Body of pancreas (tissue), 4 donors: ENCODE data around the gene AGRN.

ENCODE experiments used
- POLR2A ChIP-seq, 3 donors: fragments of 450-650 bp; IDR thresholded peaks; one replicate each; pipeline ENCODE4 v1.6.1; 2016; ENCODE audit warnings: antibody characterized with exemption in 3 of 3, mild to moderate bottlenecking in 2 of 3
- TF ChIP-seq, protein P1 (sequence below), 7 experiments: fragments of 450-650 bp in 4 of 7; fragments of 200-600 bp in 3 of 7; sonication (generic) in 3 of 7; IDR thresholded peaks; one replicate each; pipeline ENCODE4 v1.5.1; 2016 to 2019; ENCODE audit warnings: antibody characterized with exemption in 7 of 7

DNA sequence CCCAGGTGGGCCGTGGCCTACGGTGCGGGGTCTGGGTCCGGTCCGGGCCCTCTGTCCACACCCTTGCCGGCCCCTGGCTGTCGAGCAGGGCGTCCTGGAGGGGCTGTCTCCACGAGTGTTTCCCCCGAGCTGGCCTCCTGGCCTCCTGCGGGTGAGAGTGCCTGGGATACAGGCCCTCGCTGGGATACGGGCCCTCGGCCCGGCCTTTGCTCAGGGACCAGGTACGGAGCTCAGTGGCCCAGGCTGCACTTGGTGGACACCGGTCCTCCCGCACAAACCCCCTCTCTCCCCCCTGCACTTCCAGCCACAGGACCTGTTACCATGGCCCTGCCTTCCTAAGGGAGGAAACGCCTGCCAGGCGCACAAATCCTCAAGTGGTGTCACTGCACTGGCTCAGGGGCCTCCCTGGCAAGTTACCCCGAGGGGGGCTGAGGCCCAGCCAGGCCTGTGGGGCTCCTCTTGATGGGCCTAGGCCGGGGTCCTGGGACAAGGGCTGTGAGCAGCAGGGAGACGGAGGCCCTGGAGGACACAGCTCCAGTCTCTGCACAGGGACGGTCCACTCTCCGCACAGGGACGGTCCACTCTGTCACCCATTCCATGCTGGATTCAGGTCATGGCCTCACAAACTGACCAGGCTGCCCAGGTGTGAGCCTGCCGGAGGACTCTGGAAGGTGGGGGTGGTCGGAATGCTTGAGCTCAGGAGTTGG is 72.4 kb downstream of the AGRN start:
- TF ChIP-seq, protein P1, sequence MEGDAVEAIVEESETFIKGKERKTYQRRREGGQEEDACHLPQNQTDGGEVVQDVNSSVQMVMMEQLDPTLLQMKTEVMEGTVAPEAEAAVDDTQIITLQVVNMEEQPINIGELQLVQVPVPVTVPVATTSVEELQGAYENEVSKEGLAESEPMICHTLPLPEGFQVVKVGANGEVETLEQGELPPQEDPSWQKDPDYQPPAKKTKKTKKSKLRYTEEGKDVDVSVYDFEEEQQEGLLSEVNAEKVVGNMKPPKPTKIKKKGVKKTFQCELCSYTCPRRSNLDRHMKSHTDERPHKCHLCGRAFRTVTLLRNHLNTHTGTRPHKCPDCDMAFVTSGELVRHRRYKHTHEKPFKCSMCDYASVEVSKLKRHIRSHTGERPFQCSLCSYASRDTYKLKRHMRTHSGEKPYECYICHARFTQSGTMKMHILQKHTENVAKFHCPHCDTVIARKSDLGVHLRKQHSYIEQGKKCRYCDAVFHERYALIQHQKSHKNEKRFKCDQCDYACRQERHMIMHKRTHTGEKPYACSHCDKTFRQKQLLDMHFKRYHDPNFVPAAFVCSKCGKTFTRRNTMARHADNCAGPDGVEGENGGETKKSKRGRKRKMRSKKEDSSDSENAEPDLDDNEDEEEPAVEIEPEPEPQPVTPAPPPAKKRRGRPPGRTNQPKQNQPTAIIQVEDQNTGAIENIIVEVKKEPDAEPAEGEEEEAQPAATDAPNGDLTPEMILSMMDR (IDR thresholded peaks at IDR 0.05), result no peak
- no peak for TF ChIP-seq POLR2A (IDR thresholded peaks at IDR 0.05)
